Spleen (tissue), 11 donors: ENCODE results near the gene CNTNAP5. TPM values are rescaled to one million over a fixed set of nuclear protein-coding genes. Genes with fewer than 3 reads are reported as not detected.

Experiments used
- DNase-seq: peaks from one replicate; pipeline ENCODE4 v3.0.0-alpha.2; 2020
- H3K27ac ChIP-seq, 8 donors: fragments of 200-600 bp; sonication (generic) in 7 of 8; 1 replicate in 4 of 8; 2 replicates in 4 of 8; pipeline versions ENCODE4 v1.5.0 to v1.8.0; 2016 to 2021; ENCODE audit warnings: inconsistent platforms in 4 of 8, mild to moderate bottlenecking in 4 of 8, moderate library complexity in 1 of 8
- H3K27me3 ChIP-seq, 7 donors: fragments of 200-600 bp; sonication (generic) in 6 of 7; replicated peaks in 1 of 7; 1 replicate in 4 of 7; 2 replicates in 3 of 7; pipeline versions ENCODE4 v1.5.0 to v1.8.0; 2016 to 2021; ENCODE audit warnings: inconsistent platforms in 3 of 7, mild to moderate bottlenecking in 1 of 7
- H3K36me3 ChIP-seq, 6 donors: fragments of 200-600 bp; sonication (generic) in 5 of 6; 1 replicate in 4 of 6; 2 replicates in 2 of 6; pipeline versions ENCODE4 v1.5.0 to v1.8.0; 2016 to 2021; ENCODE audit warnings: inconsistent platforms in 2 of 6
- H3K4me1 ChIP-seq, 6 donors: fragments of 200-600 bp; sonication (generic) in 5 of 6; 1 replicate in 3 of 6; 2 replicates in 3 of 6; pipeline versions ENCODE4 v1.5.0 to v1.8.0; 2016 to 2021; ENCODE audit warnings: inconsistent platforms in 3 of 6
- H3K4me3 ChIP-seq, 8 donors: fragments of 200-600 bp; sonication (generic) in 7 of 8; 1 replicate in 4 of 8; 2 replicates in 4 of 8; pipeline versions ENCODE4 v1.5.0 to v1.8.0; 2016 to 2021; ENCODE audit warnings: inconsistent platforms in 4 of 8, mild to moderate bottlenecking in 4 of 8, moderate library complexity in 2 of 8
- H3K9me3 ChIP-seq, 8 donors: fragments of 200-600 bp; sonication (generic) in 7 of 8; 1 replicate in 4 of 8; 2 replicates in 4 of 8; pipeline versions ENCODE4 v1.5.0 to v1.8.0; 2016 to 2021; ENCODE audit warnings: inconsistent platforms in 4 of 8
- POLR2A ChIP-seq, 3 donors: fragments of 450-650 bp; IDR thresholded peaks; one replicate each; pipeline ENCODE4 v1.5.1; 2017; ENCODE audit warnings: antibody characterized with exemption in 3 of 3, mild to moderate bottlenecking in 1 of 3
- POLR2AphosphoS5 ChIP-seq, 3 donors: sonication (generic); formaldehyde crosslinking; IDR thresholded peaks; one replicate each; pipeline ENCODE4 v1.5.1; 2017; ENCODE audit warnings: antibody characterized with exemption in 3 of 3
- WGBS, 5 donors: extraction: QIAGEN DNeasy Blood & Tissue Kit in 3 of 5; methylation state at CpG; one replicate each; pipeline versions ENCODE4 v1.1.5 to v1.1.7; 2013 to 2018; 5-methylcytosine and 5-hydroxymethylcytosine counted together
- intact Hi-C: fragments of 100-400 bp; cut with DNase I; formaldehyde crosslinking; loops from one replicate; pipeline ENCODE4 v1.15.0; 2023; ENCODE audit warnings: low total_unique reads
- polyA plus RNA-seq, 3 donors: library from polyadenylated mRNA; stranded (reverse); fragments of 200-250 nt; gene quantifications; one replicate each; pipeline ENCODE4 v1.2.1, GENCODE V29; 2013
- total RNA-seq, 7 donors: library from RNA; depleted of rRNA in 3 of 7; stranded (reverse); fragments of >200 nt in 3 of 7; fragmentation: NEBNext Ultra II Directional in 4 of 7; extraction: Animal tissue kit (Norgen Biotek cat#: 25700) in 4 of 7; gene quantifications; one replicate each; pipeline versions ENCODE4 v1.1.0 to v1.2.1, GENCODE V29; 2016 to 2021
- TF ChIP-seq, protein P1 (sequence below), 11 experiments: fragments of 200-600 bp in 7 of 11; fragments of 450-650 bp in 4 of 11; sonication (generic) in 4 of 11; IDR thresholded peaks in 8 of 11; conservative IDR thresholded peaks in 3 of 11; 1 replicate in 7 of 11; 2 replicates in 4 of 11; pipeline versions ENCODE4 v1.4.0 to v1.8.0; 2016 to 2021; ENCODE audit warnings: antibody characterized with exemption in 11 of 11, inconsistent platforms in 4 of 11, mild to moderate bottlenecking in 1 of 11
- donor health status: healthy with polysubstance abuse.
- donor health status: DM: no; HTN: no; CAD: no; lungs with moderate emphysema.
- donor health status: DM: no; HTN: no; CAD: no.
- donor health status: Bipolar disorder and iron deficiency.
- donor health status: healthy.
- donor health status: DM: no; HTN: no; CAD: no.
- donor health status: DM: yes; HTN: yes; CAD: no.

Gene CNTNAP5
- total and polyA plus RNA-seq, 10 donors: 0.18 TPM; not detected in 9

DNA sequence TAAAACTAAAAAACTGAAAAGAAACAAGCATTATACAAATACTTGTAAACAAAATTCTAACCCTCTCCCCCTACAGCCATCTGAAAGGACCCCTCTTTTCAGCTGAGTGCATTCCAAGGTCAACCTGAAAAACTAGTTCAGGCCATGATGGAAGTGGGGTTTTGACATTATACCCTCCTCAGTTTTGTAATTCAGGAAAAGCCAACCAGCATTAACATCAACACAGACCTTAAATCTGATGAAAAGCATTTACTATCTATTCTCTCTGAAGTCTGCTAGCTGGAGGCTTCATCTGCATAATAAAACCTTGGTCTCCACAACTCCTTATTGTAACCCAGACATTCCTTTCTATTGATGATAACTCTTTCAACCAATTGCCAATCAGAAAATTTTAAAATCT lies 302.2 kb downstream of the CNTNAP5 start:
- Histone ChIP-seq H3K27me3 (no peaks in the 10 kb centered on the region), H3K9me3 (peaks cover 0 to 5% (median 0%) of the 10 kb centered on the region in 8 donors), H3K36me3 (no peaks in the 10 kb centered on the region), H3K27ac (no peak overlapping the region), H3K4me1 (no peaks in the 10 kb centered on the region), H3K4me3 (no peak overlapping the region)
- no peak for DNase-seq
- intact Hi-C loops: no loop called here
- TF ChIP-seq, protein P1, sequence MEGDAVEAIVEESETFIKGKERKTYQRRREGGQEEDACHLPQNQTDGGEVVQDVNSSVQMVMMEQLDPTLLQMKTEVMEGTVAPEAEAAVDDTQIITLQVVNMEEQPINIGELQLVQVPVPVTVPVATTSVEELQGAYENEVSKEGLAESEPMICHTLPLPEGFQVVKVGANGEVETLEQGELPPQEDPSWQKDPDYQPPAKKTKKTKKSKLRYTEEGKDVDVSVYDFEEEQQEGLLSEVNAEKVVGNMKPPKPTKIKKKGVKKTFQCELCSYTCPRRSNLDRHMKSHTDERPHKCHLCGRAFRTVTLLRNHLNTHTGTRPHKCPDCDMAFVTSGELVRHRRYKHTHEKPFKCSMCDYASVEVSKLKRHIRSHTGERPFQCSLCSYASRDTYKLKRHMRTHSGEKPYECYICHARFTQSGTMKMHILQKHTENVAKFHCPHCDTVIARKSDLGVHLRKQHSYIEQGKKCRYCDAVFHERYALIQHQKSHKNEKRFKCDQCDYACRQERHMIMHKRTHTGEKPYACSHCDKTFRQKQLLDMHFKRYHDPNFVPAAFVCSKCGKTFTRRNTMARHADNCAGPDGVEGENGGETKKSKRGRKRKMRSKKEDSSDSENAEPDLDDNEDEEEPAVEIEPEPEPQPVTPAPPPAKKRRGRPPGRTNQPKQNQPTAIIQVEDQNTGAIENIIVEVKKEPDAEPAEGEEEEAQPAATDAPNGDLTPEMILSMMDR (IDR thresholded peaks at IDR 0.05 in 8 of 11, conservative IDR thresholded peaks at IDR 0.05 in 3 of 11): no peak
- no peak for TF ChIP-seq POLR2A (IDR thresholded peaks at IDR 0.05)
- TF ChIP-seq POLR2AphosphoS5 (IDR thresholded peaks at IDR 0.05): no peak

DNA sequence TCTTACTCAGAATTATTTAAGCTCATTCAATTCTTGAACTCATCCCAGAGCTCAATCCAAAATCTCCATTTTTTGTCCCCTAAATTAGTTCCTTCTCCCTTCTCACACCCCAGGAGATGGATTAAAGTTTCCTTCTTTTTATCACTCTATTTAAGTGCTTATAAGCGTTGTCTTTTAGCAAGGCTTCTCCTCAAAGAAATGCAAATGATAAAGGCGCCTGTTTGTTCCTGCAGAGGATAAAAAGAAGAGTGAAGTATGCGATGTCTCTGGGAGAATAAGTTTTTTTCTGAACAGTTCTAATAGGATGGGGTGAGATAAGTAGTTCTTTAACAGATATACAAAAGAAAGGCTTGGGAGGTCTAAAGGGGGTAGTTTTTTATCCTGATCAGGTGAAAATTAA lies 303.3 kb downstream of the CNTNAP5 start:
- Histone ChIP-seq H3K27ac (no peak overlapping the region), H3K9me3 (peaks cover 0 to 5% (median 0%) of the 10 kb centered on the region in 8 donors), H3K4me1 (no peaks in the 10 kb centered on the region), H3K27me3 (no peaks in the 10 kb centered on the region), H3K36me3 (no peaks in the 10 kb centered on the region), H3K4me3 (no peak overlapping the region)
- DNase-seq: no peak
- TF ChIP-seq, protein P1 (IDR thresholded peaks at IDR 0.05 in 8 of 11, conservative IDR thresholded peaks at IDR 0.05 in 3 of 11): no peak
- TF ChIP-seq POLR2AphosphoS5 (IDR thresholded peaks at IDR 0.05): no peak
- TF ChIP-seq POLR2A (IDR thresholded peaks at IDR 0.05): no peak
- WGBS, 5 donors: 46 to 60% (median 51%) methylated on average over 3 of the region's 3 CpGs
- intact Hi-C loops: no loop called here

DNA sequence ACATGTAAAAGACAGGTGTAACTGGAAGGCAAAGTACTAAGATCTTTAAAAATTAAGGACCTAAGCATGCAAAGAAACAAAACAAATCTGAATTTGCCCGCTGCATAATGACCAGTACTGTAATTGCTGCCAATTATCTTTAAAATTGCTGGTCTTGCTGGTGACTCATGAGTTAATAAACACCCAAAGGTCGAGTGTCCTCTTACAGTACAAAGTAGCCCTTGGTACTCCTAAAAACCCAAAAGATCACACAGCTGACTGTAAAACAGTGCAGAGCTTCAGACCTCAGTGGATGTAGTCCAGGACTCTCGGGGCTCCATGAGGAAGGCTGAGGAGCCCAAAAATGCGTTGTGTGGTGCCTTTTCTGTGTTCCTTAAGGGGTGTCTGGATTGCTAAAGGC lies 308.7 kb downstream of the CNTNAP5 start:
- Histone ChIP-seq H3K27me3 (no peaks in the 10 kb centered on the region), H3K9me3 (peaks cover 0 to 10% (median 1%) of the 10 kb centered on the region in 8 donors), H3K4me1 (no peaks in the 10 kb centered on the region), H3K4me3 (no peak overlapping the region), H3K27ac (no peak overlapping the region), H3K36me3 (no peaks in the 10 kb centered on the region)
- 60 to 77% (median 68%) methylated on average over 4 of the region's 4 CpGs for WGBS, 5 donors
- no peak for DNase-seq
- TF ChIP-seq, protein P1 (IDR thresholded peaks at IDR 0.05 in 8 of 11, conservative IDR thresholded peaks at IDR 0.05 in 3 of 11): no peak
- TF ChIP-seq POLR2AphosphoS5 (IDR thresholded peaks at IDR 0.05) (no peak), POLR2A (IDR thresholded peaks at IDR 0.05) (no peak)
- intact Hi-C loops: no loop called here

DNA sequence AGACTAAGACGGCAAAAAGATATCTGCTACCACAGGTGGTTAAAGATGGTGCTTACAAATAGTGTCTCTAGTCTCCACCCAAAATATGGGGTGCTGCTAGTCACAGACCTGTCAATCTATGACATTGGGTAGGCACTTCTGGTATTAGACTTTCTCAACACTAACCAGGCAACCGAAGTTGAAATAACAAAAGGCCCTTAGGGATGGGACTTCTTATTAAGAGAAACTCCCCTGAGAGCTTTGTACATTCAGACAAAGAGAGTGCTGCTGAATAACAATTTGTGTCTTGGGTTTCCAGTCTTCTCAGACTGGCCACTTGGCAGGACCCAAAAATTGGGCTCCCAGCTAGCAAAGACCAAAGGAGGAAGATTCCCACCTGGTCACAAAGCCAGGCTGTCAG lies 310.0 kb downstream of the CNTNAP5 start:
- 81 to 91% (median 84%) methylated on average over 2 of the region's 2 CpGs for WGBS, 5 donors
- TF ChIP-seq POLR2AphosphoS5 (IDR thresholded peaks at IDR 0.05): no peak
- no peak for TF ChIP-seq POLR2A (IDR thresholded peaks at IDR 0.05)
- TF ChIP-seq, protein P1 (IDR thresholded peaks at IDR 0.05 in 8 of 11, conservative IDR thresholded peaks at IDR 0.05 in 3 of 11): no peak
- Histone ChIP-seq H3K4me3 (no peak overlapping the region), H3K9me3 (peaks cover 0 to 11% (median 1%) of the 10 kb centered on the region in 8 donors), H3K27me3 (no peaks in the 10 kb centered on the region), H3K27ac (no peak overlapping the region), H3K4me1 (no peaks in the 10 kb centered on the region), H3K36me3 (no peaks in the 10 kb centered on the region)
- DNase-seq: no peak
- intact Hi-C loops: no loop called here
